ENCODE measurements around the gene MEI4. TPM values are rescaled to one million over a fixed set of nuclear protein-coding genes. Genes with fewer than 3 reads are reported as not detected.

Gene MEI4
- total RNA-seq, 6 experiments from 2014 or later = not detected

GRCh38 chr6:77620278-77620882 is 32.5 kb upstream of the MEI4 start:
- no peaks in the 10 kb centered on the region for H3K36me3 Mint-ChIP-seq (ENCODE audit: low read depth)
- peak; percentile 48 for TF ChIP-seq CTCF (IDR thresholded peaks at IDR 0.05)
- no peak for DNase-seq
- H3K9me3 Mint-ChIP-seq = peaks cover 38% of the 10 kb centered on the region
- H3K27ac Mint-ChIP-seq = no peak overlapping the region
- no peaks in the 10 kb centered on the region for H3K27me3 Mint-ChIP-seq (ENCODE audit: insufficient read depth)
- H3K4me1 Mint-ChIP-seq (ENCODE audit: low read depth) = no peaks in the 10 kb centered on the region
- no peak overlapping the region for H3K4me3 Mint-ChIP-seq

GRCh38 chr6:77624515-77624914 is 28.3 kb upstream of the MEI4 start:
- no peaks in the 10 kb centered on the region for H3K4me1 Mint-ChIP-seq (ENCODE audit: low read depth)
- H3K36me3 Mint-ChIP-seq (ENCODE audit: low read depth) = no peaks in the 10 kb centered on the region
- H3K27ac Mint-ChIP-seq = no peak overlapping the region
- H3K9me3 Mint-ChIP-seq = peaks cover 33% of the 10 kb centered on the region
- no peaks in the 10 kb centered on the region for H3K27me3 Mint-ChIP-seq (ENCODE audit: insufficient read depth)
- DNase-seq = no peak
- no peak for TF ChIP-seq CTCF (IDR thresholded peaks at IDR 0.05)
- H3K4me3 Mint-ChIP-seq = no peak overlapping the region

- no peak for TF ChIP-seq CTCF (IDR thresholded peaks at IDR 0.05)
- no peaks in the 10 kb centered on the region for H3K36me3 Mint-ChIP-seq (ENCODE audit: low read depth)
- no peak overlapping the region for H3K4me3 Mint-ChIP-seq
- H3K4me1 Mint-ChIP-seq (ENCODE audit: low read depth) = no peaks in the 10 kb centered on the region
- H3K27me3 Mint-ChIP-seq (ENCODE audit: insufficient read depth) = no peaks in the 10 kb centered on the region
- H3K9me3 Mint-ChIP-seq = peaks cover 27% of the 10 kb centered on the region
- no peak overlapping the region for H3K27ac Mint-ChIP-seq
- no peak for DNase-seq
Observed at GRCh38 chr6:77626426-77626825, 26.4 kb upstream of the MEI4 start.

- no peaks in the 10 kb centered on the region for H3K4me1 Mint-ChIP-seq (ENCODE audit: low read depth)
- no peak overlapping the region for H3K27ac Mint-ChIP-seq
- no peaks in the 10 kb centered on the region for H3K36me3 Mint-ChIP-seq (ENCODE audit: low read depth)
- TF ChIP-seq CTCF (IDR thresholded peaks at IDR 0.05) = no peak
- no peak for DNase-seq
- no peaks in the 10 kb centered on the region; the same call in 1 of the 2 replicates for H3K27me3 Mint-ChIP-seq (ENCODE audit: insufficient read depth)
- H3K9me3 Mint-ChIP-seq = peaks cover 29% of the 10 kb centered on the region
- no peak overlapping the region for H3K4me3 Mint-ChIP-seq
Observed at GRCh38 chr6:77630014-77630413, 22.8 kb upstream of the MEI4 start.

- H3K9me3 Mint-ChIP-seq = peaks cover 16% of the 10 kb centered on the region
- no peaks in the 10 kb centered on the region for H3K36me3 Mint-ChIP-seq (ENCODE audit: low read depth)
- no peak overlapping the region for H3K4me3 Mint-ChIP-seq
- no peak overlapping the region for H3K27ac Mint-ChIP-seq
- no peaks in the 10 kb centered on the region; the same call in 1 of the 2 replicates for H3K27me3 Mint-ChIP-seq (ENCODE audit: insufficient read depth)
- no peak for DNase-seq
- no peaks in the 10 kb centered on the region for H3K4me1 Mint-ChIP-seq (ENCODE audit: low read depth)
- no peak for TF ChIP-seq CTCF (IDR thresholded peaks at IDR 0.05)
Observed at GRCh38 chr6:77633471-77633870, 19.4 kb upstream of the MEI4 start.
